Right atrium auricular region (tissue), 2 donors: ENCODE measurements around the gene ABHD5. TPM values are rescaled to one million over a fixed set of nuclear protein-coding genes. Genes with fewer than 3 reads are reported as not detected.

Source experiments
- DNase-seq: peaks from one replicate; pipeline ENCODE4 v3.0.0-alpha.2; 2019; ENCODE audit warnings: low spot score
- H3K27ac ChIP-seq, 2 donors: fragments of 200-600 bp; sonication (generic); 1 replicate in 1 of 2; 2 replicates in 1 of 2; pipeline ENCODE4 v1.5.1; 2016 to 2019
- H3K27me3 ChIP-seq, 2 donors: fragments of 200-600 bp; sonication (generic); one replicate each; pipeline versions ENCODE4 v1.5.1 to v1.6.0; 2017 to 2019
- H3K36me3 ChIP-seq: fragments of 200-600 bp; sonication (generic); one replicate; pipeline ENCODE4 v1.5.1; 2016
- H3K4me1 ChIP-seq, 2 donors: fragments of 200-600 bp; sonication (generic); one replicate each; pipeline versions ENCODE4 v1.5.1 to v1.6.0; 2017 to 2019
- H3K4me3 ChIP-seq, 2 donors: fragments of 200-600 bp; sonication (generic); 1 replicate in 1 of 2; 2 replicates in 1 of 2; pipeline ENCODE4 v1.5.1; 2017 to 2019; ENCODE audit warnings: mild to moderate bottlenecking in 1 of 2, moderate library complexity in 1 of 2
- H3K9me3 ChIP-seq, 2 donors: fragments of 200-600 bp; sonication (generic); one replicate each; pipeline ENCODE4 v1.5.1; 2019
- CTCF ChIP-seq, 2 donors: fragments of 200-600 bp; sonication (generic); IDR thresholded peaks; one replicate each; pipeline ENCODE4 v1.5.1; 2019; ENCODE audit warnings: antibody characterized with exemption in 2 of 2
- total RNA-seq, 2 donors: library from RNA; depleted of rRNA; stranded (reverse); fragments of >200 nt; gene quantifications; one replicate each; pipeline ENCODE4 v1.1.0, GENCODE V29; 2016

Gene ABHD5
- total RNA-seq, 2 donors from 2014 or later = 16.4 to 20.2 TPM

- H3K36me3 ChIP-seq = no peaks in the 10 kb centered on the region
- H3K4me3 ChIP-seq = peak overlapping the region; percentile 14 to 39
- H3K27me3 ChIP-seq = no peaks in the 10 kb centered on the region
- peaks cover 0 to 57% of the 10 kb centered on the region in 2 donors for H3K4me1 ChIP-seq
- H3K9me3 ChIP-seq = no peaks in the 10 kb centered on the region
- no peak for TF ChIP-seq CTCF (IDR thresholded peaks at IDR 0.05)
- no peak for DNase-seq
- peak overlapping the region; percentile 94 to 99 for H3K27ac ChIP-seq
These were observed 79.2 kb downstream of the ABHD5 start for GRCh38 chr3:43769885-43770425.

GRCh38 chr3:43770426-43771103, 79.8 kb downstream of the ABHD5 start:
- H3K9me3 ChIP-seq = no peaks in the 10 kb centered on the region
- peak overlapping the region; percentile 94 to 99 for H3K27ac ChIP-seq
- no peaks in the 10 kb centered on the region for H3K27me3 ChIP-seq
- TF ChIP-seq CTCF (IDR thresholded peaks at IDR 0.05) = no peak
- H3K4me1 ChIP-seq = peaks cover 0 to 51% of the 10 kb centered on the region in 2 donors
- DNase-seq = peak; percentile 92
- no peak overlapping the region for H3K4me3 ChIP-seq
- H3K36me3 ChIP-seq = no peaks in the 10 kb centered on the region

- no peaks in the 10 kb centered on the region for H3K27me3 ChIP-seq
- no peak for DNase-seq
- H3K9me3 ChIP-seq = no peaks in the 10 kb centered on the region
- peak overlapping the region; percentile 94 to 99 for H3K27ac ChIP-seq
- H3K36me3 ChIP-seq = no peaks in the 10 kb centered on the region
- H3K4me1 ChIP-seq = peaks cover 0 to 47% of the 10 kb centered on the region in 2 donors
- no peak for TF ChIP-seq CTCF (IDR thresholded peaks at IDR 0.05)
- H3K4me3 ChIP-seq = no peak overlapping the region
These were observed 80.9 kb downstream of the ABHD5 start for GRCh38 chr3:43771610-43772009.

GRCh38 chr3:43773273-43774094, 82.7 kb downstream of the ABHD5 start:
- TF ChIP-seq CTCF (IDR thresholded peaks at IDR 0.05) = no peak
- Histone ChIP-seq H3K4me3 (no peak overlapping the region), H3K36me3 (no peaks in the 10 kb centered on the region), H3K27me3 (no peaks in the 10 kb centered on the region), H3K27ac (peak overlapping the region; percentile 51 to 52), H3K4me1 (peaks cover 0 to 41% of the 10 kb centered on the region in 2 donors), H3K9me3 (no peaks in the 10 kb centered on the region)
- DNase-seq = no peak

- no peak overlapping the region for H3K4me3 ChIP-seq
- no peaks in the 10 kb centered on the region for H3K36me3 ChIP-seq
- no peak for TF ChIP-seq CTCF (IDR thresholded peaks at IDR 0.05)
- DNase-seq = no peak
- H3K27ac ChIP-seq = no peak overlapping the region
- H3K9me3 ChIP-seq = no peaks in the 10 kb centered on the region
- peaks cover 0 to 28% of the 10 kb centered on the region in 2 donors for H3K4me1 ChIP-seq
- H3K27me3 ChIP-seq = no peaks in the 10 kb centered on the region
These were observed 84.1 kb downstream of the ABHD5 start for GRCh38 chr3:43774799-43775198.
